Activated effector memory CD4-positive, alpha-beta T cell treated with anti-CD3 and anti-CD28 coated beads, Interleukin-2, amount 50 U/mL, for 16 hours (primary cell): ENCODE results near the gene SRGAP3.
"Not testable (repeated sequence)": the region's sequence is repeated elsewhere in the genome, so short reads cannot be mapped to it uniquely, and the experiment has no call there.

ENCODE experiments used
- DNase-seq: peaks from one replicate; pipeline ENCODE4 v3.0.0-alpha.2; 2020

Gene SRGAP3

GRCh38 chr3:9110316-9110715 is 139.1 kb downstream of the SRGAP3 start:
- DNase-seq: no peak

GRCh38 chr3:9109568-9109914 is 139.9 kb downstream of the SRGAP3 start:
- no peak for DNase-seq

GRCh38 chr3:9108876-9109567 is 140.4 kb downstream of the SRGAP3 start:
- no peak for DNase-seq

GRCh38 chr3:9107738-9108137 is 141.7 kb downstream of the SRGAP3 start:
- no peak for DNase-seq

GRCh38 chr3:9105421-9105820 is 144.0 kb downstream of the SRGAP3 start:
- no peak for DNase-seq

GRCh38 chr3:9104121-9104520 is 145.3 kb downstream of the SRGAP3 start:
- no peak for DNase-seq

- no peak for DNase-seq
Observed at GRCh38 chr3:9102240-9102981, 147.0 kb downstream of the SRGAP3 start.

- DNase-seq: no peak
Observed at GRCh38 chr3:9101286-9101685, 148.2 kb downstream of the SRGAP3 start.

GRCh38 chr3:9100513-9100894 is 148.9 kb downstream of the SRGAP3 start:
- DNase-seq: no peak

GRCh38 chr3:9099702-9100512 is 149.5 kb downstream of the SRGAP3 start:
- no peak for DNase-seq

GRCh38 chr3:9098716-9099675 is 150.4 kb downstream of the SRGAP3 start:
- no peak for DNase-seq

GRCh38 chr3:9097495-9097894 is 152.0 kb downstream of the SRGAP3 start:
- no peak for DNase-seq

GRCh38 chr3:9091486-9092235 is 157.8 kb downstream of the SRGAP3 start:
- DNase-seq: no peak

GRCh38 chr3:9088441-9089353 is 160.7 kb downstream of the SRGAP3 start:
- no peak for DNase-seq

- DNase-seq: no peak
Observed at GRCh38 chr3:9087831-9088413, 161.5 kb downstream of the SRGAP3 start.

- not testable (repeated sequence) for DNase-seq
Observed at GRCh38 chr3:9085428-9085827, 164.0 kb downstream of the SRGAP3 start.

- DNase-seq: no peak
Observed at GRCh38 chr3:9081184-9081818, 168.1 kb downstream of the SRGAP3 start.

- no peak for DNase-seq
Observed at GRCh38 chr3:9080163-9080562, 169.3 kb downstream of the SRGAP3 start.

GRCh38 chr3:9079676-9080075 is 169.8 kb downstream of the SRGAP3 start:
- no peak for DNase-seq
